K562 (cell line): ENCODE results near the gene CNNM2. TPM values are rescaled to one million over a fixed set of nuclear protein-coding genes. Genes with fewer than 3 reads are reported as not detected.

ENCODE experiments used
- CHD2 ChIP-seq: IDR thresholded peaks from 2 replicates; pipeline ENCODE4 v1.6.1; 2011; ENCODE audit warnings: low read depth, low read length
- CREB1 ChIP-seq, 2 experiments: sonication (generic) in 1 of 2; formaldehyde crosslinking in 1 of 2; IDR thresholded peaks; 2 replicates each; pipeline versions ENCODE4 v1.6.1 to v1.8.0; 2012 to 2022; ENCODE audit warnings: inconsistent platforms in 1 of 2, mild to moderate bottlenecking in 1 of 2, missing genetic modification reagents in 1 of 2, moderate library complexity in 1 of 2
- CREB3L1 ChIP-seq: fragments of 450-650 bp; IDR thresholded peaks from 2 replicates; pipeline ENCODE4 v1.6.1; 2014; ENCODE audit warnings: low read depth, mild to moderate bottlenecking, moderate library complexity, borderline replicate concordance
- EGR1 ChIP-seq: fragments of 450-650 bp; conservative IDR thresholded peaks from 2 replicates; pipeline ENCODE4 v1.6.1; 2017; ENCODE audit warnings: mild to moderate bottlenecking
- HDAC3 ChIP-seq: fragments of 450-650 bp; IDR thresholded peaks from 2 replicates; pipeline ENCODE4 v1.6.1; 2018; ENCODE audit warnings: borderline replicate concordance, mild to moderate bottlenecking, moderate library complexity; ENCODE audit not compliant: partially characterized antibody
- KDM5B ChIP-seq: fragments of 200-600 bp; sonication (generic); IDR thresholded peaks from 2 replicates; pipeline ENCODE4 v1.6.1; 2012; ENCODE audit warnings: low read depth, mild to moderate bottlenecking, moderate library complexity, low read length, control low read depth, inconsistent platforms; ENCODE audit not compliant: insufficient replicate concordance
- LEF1 ChIP-seq: fragments of 450-650 bp; IDR thresholded peaks from 2 replicates; pipeline ENCODE4 v1.6.1; 2016; ENCODE audit warnings: mild to moderate bottlenecking
- MBD2 ChIP-seq: sonication (generic); IDR thresholded peaks from 2 replicates; pipeline ENCODE4 v1.6.1; 2016; ENCODE audit warnings: low read depth, borderline replicate concordance
- MLX ChIP-seq, 2 experiments: fragments of 450-650 bp in 1 of 2; sonication (generic) in 1 of 2; formaldehyde crosslinking; conservative IDR thresholded peaks; 2 replicates each; pipeline versions ENCODE4 v1.4.0 to v1.8.1; 2020 to 2022; ENCODE audit warnings: mild to moderate bottlenecking in 1 of 2, missing genetic modification reagents in 1 of 2
- MNT ChIP-seq, 2 experiments: fragments of 450-650 bp; conservative IDR thresholded peaks; 2 replicates each; pipeline ENCODE4 v1.6.1; 2017; ENCODE audit warnings: mild to moderate bottlenecking in 2 of 2, moderate library complexity in 2 of 2
- NFIC ChIP-seq: fragments of 450-650 bp; IDR thresholded peaks from 2 replicates; pipeline ENCODE4 v1.6.1; 2017; ENCODE audit warnings: mild to moderate bottlenecking, inconsistent platforms
- NR1H2 ChIP-seq: sonication (generic); formaldehyde crosslinking; IDR thresholded peaks from 2 replicates; pipeline ENCODE4 v1.4.0; 2020; ENCODE audit warnings: mild to moderate bottlenecking, missing genetic modification reagents
- NRF1 ChIP-seq, 2 experiments: fragments of 450-650 bp; IDR thresholded peaks in 1 of 2; conservative IDR thresholded peaks in 1 of 2; 2 replicates each; pipeline ENCODE4 v1.6.1; 2014; ENCODE audit warnings: mild to moderate bottlenecking in 2 of 2
- POLR2B ChIP-seq: fragments of 450-650 bp; IDR thresholded peaks from 2 replicates; pipeline ENCODE4 v1.6.1; 2018; ENCODE audit warnings: low read depth; ENCODE audit not compliant: partially characterized antibody
- POLR2H ChIP-seq: IDR thresholded peaks from 2 replicates; pipeline ENCODE4 v1.6.1; 2016; ENCODE audit warnings: missing genetic modification characterization, low read depth, mild to moderate bottlenecking, control low read depth, missing compliant biosample characterization, moderate library complexity
- SMAD3 ChIP-seq: fragments of 450-650 bp; formaldehyde crosslinking; conservative IDR thresholded peaks from 2 replicates; pipeline ENCODE4 v1.4.0; 2020; ENCODE audit warnings: mild to moderate bottlenecking
- SP2 ChIP-seq: IDR thresholded peaks from 2 replicates; pipeline ENCODE4 v1.6.1; 2011; ENCODE audit warnings: mild to moderate bottlenecking, low read depth, low read length, moderate library complexity; ENCODE audit not compliant: poor library complexity, severe bottlenecking; ENCODE audit errors: extremely low read depth
- SREBF1 ChIP-seq: fragments of 150-350 bp; IDR thresholded peaks from 2 replicates; pipeline ENCODE4 v1.6.1; 2014; ENCODE audit warnings: antibody characterized with exemption, low read depth, low read length, borderline replicate concordance
- USF2 ChIP-seq: sonication (generic); formaldehyde crosslinking; IDR thresholded peaks from 2 replicates; pipeline ENCODE4 v1.5.0; 2020; ENCODE audit warnings: missing genetic modification reagents
- ZNF639 ChIP-seq, 2 experiments: fragments of 200-800 bp in 1 of 2; sonication (Bioruptor generic) in 1 of 2; sonication (generic) in 1 of 2; formaldehyde crosslinking in 1 of 2; IDR thresholded peaks in 1 of 2; conservative IDR thresholded peaks in 1 of 2; 2 replicates each; pipeline versions ENCODE4 v1.5.0 to v1.6.1; 2016 to 2020; ENCODE audit warnings: missing compliant biosample characterization in 1 of 2, missing genetic modification characterization in 1 of 2, missing genetic modification reagents in 1 of 2
- polyA plus RNA-seq, 8 experiments: library from polyadenylated mRNA; depleted of rRNA in 4 of 8; stranded (reverse) in 5 of 8; unstranded in 3 of 8; fragments of >200 nt; fragmentation: Nextera tagmentation in 2 of 8; fragmentation: Illumina TruSeq in 1 of 8; extraction: Ambion mirVana in 2 of 8; extraction: Trizol in 1 of 8; gene quantifications; 2 replicates each; pipeline versions ENCODE4 v1.2.1 to v1.2.3, GENCODE V29; 2011 to 2014; ENCODE audit warnings: inconsistent platforms in 1 of 8, missing spikeins in 1 of 8
- total RNA-seq, 7 experiments: library from RNA; depleted of rRNA in 6 of 7; stranded (reverse); fragments of >200 nt in 6 of 7; fragmentation: Illumina TruSeq in 2 of 7; extraction: Trizol in 2 of 7; gene quantifications; 2 replicates each; pipeline versions ENCODE4 v1.2.1 to v1.2.3, GENCODE V29; 2011 to 2021; ENCODE audit warnings: low replicate concordance in 1 of 7

CNNM2 gene
- total and polyA plus RNA-seq, 9 of the 15 experiments (the other 6 are each of a cell fraction or from before 2014, with no cell fraction given) = 0.21 to 5.0 (median 1.3) TPM

GRCh38 chr10:102917962-102918816, at the start of gene CNNM2 (continued):
- peak; percentile 33; the same call in 1 of the 2 replicates for TF ChIP-seq CREB3L1
- peak; percentile 48 for TF ChIP-seq SP2
- no peak for TF ChIP-seq HDAC3
- no peak for TF ChIP-seq SREBF1
- TF ChIP-seq POLR2H (tag) = no peak
- TF ChIP-seq NRF1 (conservative IDR thresholded peaks at IDR 0.05 in 1 of 2, IDR thresholded peaks at IDR 0.05 in 1 of 2) = peak; percentile 75 to 79
- TF ChIP-seq ZNF639 (CRISPR knock-in tag; conservative IDR thresholded peaks at IDR 0.05 in 1 of 2, IDR thresholded peaks at IDR 0.05 in 1 of 2) = 0 out of 4 replicates have a peak, but pooled peaks of 1 of the 2 experiments have one; percentile 27
- peak; percentile 94 for TF ChIP-seq CHD2
- peak; percentile 99 for TF ChIP-seq MNT (conservative IDR thresholded peaks at IDR 0.05)
- no peak for TF ChIP-seq LEF1
- TF ChIP-seq CREB1 (IDR thresholded peaks at IDR 0.05) = peak; percentile 30
- no peak; the same call in 1 of the 2 replicates for TF ChIP-seq CREB1 (CRISPR knock-in tag; IDR thresholded peaks at IDR 0.05)
- TF ChIP-seq POLR2B = no peak
- peak; percentile 87 for TF ChIP-seq MBD2
- TF ChIP-seq MLX (CRISPR knock-in tag; conservative IDR thresholded peaks at IDR 0.05) = no peak
- peak; percentile 30 for TF ChIP-seq EGR1
- no peak for TF ChIP-seq NR1H2 (CRISPR knock-in tag)
- peak; percentile 71 for TF ChIP-seq USF2
- TF ChIP-seq SMAD3 = no peak
- 0 out of 2 replicates have a peak, but pooled peaks have one; percentile 15 for TF ChIP-seq NFIC
- TF ChIP-seq KDM5B = peak; percentile 73
